HFFc6 (cell line): ENCODE data around the gene NUTM1. TPM values are rescaled to one million over a fixed set of nuclear protein-coding genes. Genes with fewer than 3 reads are reported as not detected.
"Not testable (repeated sequence)": the region's sequence is repeated elsewhere in the genome, so short reads cannot be mapped to it uniquely, and the experiment has no call there.

ENCODE experiments used
- DNase-seq: peaks from one replicate; pipeline ENCODE4 v3.0.0-alpha.2; 2018
- H3K27ac Mint-ChIP-seq: 2 replicates; pipeline ENCODE4 v1.8.0; 2020; ENCODE audit warnings: mild to moderate bottlenecking, mixed read lengths
- H3K27me3 Mint-ChIP-seq: 2 replicates; pipeline ENCODE4 v1.8.0; 2021; ENCODE audit warnings: mild to moderate bottlenecking, moderate library complexity, mixed read lengths; ENCODE audit not compliant: insufficient read depth
- H3K36me3 Mint-ChIP-seq: 2 replicates; pipeline ENCODE4 v1.8.0; 2021; ENCODE audit warnings: low read depth, mixed read lengths
- H3K4me1 Mint-ChIP-seq: 2 replicates; pipeline ENCODE4 v1.8.0; 2020; ENCODE audit warnings: low read depth, mixed read lengths
- H3K4me3 Mint-ChIP-seq: 2 replicates; pipeline ENCODE4 v1.8.0; 2020; ENCODE audit warnings: mild to moderate bottlenecking, moderate library complexity, mixed read lengths
- H3K9me3 Mint-ChIP-seq: 2 replicates; pipeline ENCODE4 v1.8.0; 2020; ENCODE audit warnings: mild to moderate bottlenecking, mixed read lengths
- total RNA-seq, 6 experiments: library from RNA; stranded (reverse); fragmentation: NEBNext Ultra II Directional; extraction: Animal tissue kit (Norgen Biotek cat#: 25700); gene quantifications; 2 replicates in 1 of 6; 3 replicates in 5 of 6; pipeline ENCODE4 v1.2.3, GENCODE V29; 2021
- TF ChIP-seq, protein P1 (sequence below): fragments of 200-600 bp; sonication (generic); IDR thresholded peaks from 2 replicates; pipeline ENCODE4 v1.5.0; 2021; ENCODE audit warnings: antibody characterized with exemption, mild to moderate bottlenecking

The NUTM1 gene
- total RNA-seq, 6 experiments from 2014 or later: not detected

DNA sequence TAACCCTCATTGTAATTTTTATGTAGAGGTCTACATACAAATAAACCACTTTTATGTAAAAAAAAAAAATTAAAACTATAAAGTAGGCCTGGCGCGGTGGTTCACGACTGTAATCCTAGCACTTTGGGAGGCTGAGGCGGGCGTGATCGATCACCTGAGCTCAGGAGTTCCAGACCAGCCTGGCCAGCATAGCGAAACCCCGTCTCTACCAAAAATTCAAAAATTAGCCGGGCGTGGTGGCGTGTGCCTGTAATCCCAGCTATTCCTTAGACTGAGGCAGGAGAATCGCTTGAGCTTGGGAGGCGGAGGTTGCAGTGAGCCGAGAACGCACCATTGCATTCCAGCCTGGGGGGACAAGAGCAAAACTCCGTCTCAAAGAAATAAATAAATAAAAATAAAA lies 4.8 kb upstream of the NUTM1 start:
- peaks cover 18% of the 10 kb centered on the region for H3K36me3 Mint-ChIP-seq
- TF ChIP-seq, protein P1, sequence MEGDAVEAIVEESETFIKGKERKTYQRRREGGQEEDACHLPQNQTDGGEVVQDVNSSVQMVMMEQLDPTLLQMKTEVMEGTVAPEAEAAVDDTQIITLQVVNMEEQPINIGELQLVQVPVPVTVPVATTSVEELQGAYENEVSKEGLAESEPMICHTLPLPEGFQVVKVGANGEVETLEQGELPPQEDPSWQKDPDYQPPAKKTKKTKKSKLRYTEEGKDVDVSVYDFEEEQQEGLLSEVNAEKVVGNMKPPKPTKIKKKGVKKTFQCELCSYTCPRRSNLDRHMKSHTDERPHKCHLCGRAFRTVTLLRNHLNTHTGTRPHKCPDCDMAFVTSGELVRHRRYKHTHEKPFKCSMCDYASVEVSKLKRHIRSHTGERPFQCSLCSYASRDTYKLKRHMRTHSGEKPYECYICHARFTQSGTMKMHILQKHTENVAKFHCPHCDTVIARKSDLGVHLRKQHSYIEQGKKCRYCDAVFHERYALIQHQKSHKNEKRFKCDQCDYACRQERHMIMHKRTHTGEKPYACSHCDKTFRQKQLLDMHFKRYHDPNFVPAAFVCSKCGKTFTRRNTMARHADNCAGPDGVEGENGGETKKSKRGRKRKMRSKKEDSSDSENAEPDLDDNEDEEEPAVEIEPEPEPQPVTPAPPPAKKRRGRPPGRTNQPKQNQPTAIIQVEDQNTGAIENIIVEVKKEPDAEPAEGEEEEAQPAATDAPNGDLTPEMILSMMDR: no peak
- no peaks in the 10 kb centered on the region for H3K27me3 Mint-ChIP-seq
- peak overlapping the region; percentile 91 for H3K4me3 Mint-ChIP-seq
- DNase-seq: no peak
- peak overlapping the region; percentile 54 for H3K27ac Mint-ChIP-seq
- H3K9me3 Mint-ChIP-seq: peaks cover 4% of the 10 kb centered on the region
- peaks cover 52% of the 10 kb centered on the region for H3K4me1 Mint-ChIP-seq

DNA sequence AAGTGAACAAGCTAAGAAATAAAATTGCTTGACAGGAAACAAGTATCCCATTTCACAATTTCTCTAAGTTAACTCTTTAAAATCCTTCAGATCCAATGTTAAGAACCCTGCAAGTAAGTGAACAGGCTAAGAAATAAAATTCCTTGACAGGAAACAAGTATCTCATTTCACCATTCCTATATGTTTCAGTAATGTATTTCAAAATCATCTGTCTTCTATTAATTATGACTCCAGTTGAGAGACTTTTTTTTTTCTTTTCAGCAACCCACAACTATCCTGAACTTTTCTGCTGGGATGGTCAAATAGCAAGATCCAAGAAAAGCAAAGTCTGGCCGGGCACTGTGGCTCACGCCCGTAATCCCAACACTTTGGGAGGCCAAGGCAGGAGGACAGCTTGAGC lies 3.2 kb upstream of the NUTM1 start:
- H3K4me1 Mint-ChIP-seq: peaks cover 39% of the 10 kb centered on the region

DNA sequence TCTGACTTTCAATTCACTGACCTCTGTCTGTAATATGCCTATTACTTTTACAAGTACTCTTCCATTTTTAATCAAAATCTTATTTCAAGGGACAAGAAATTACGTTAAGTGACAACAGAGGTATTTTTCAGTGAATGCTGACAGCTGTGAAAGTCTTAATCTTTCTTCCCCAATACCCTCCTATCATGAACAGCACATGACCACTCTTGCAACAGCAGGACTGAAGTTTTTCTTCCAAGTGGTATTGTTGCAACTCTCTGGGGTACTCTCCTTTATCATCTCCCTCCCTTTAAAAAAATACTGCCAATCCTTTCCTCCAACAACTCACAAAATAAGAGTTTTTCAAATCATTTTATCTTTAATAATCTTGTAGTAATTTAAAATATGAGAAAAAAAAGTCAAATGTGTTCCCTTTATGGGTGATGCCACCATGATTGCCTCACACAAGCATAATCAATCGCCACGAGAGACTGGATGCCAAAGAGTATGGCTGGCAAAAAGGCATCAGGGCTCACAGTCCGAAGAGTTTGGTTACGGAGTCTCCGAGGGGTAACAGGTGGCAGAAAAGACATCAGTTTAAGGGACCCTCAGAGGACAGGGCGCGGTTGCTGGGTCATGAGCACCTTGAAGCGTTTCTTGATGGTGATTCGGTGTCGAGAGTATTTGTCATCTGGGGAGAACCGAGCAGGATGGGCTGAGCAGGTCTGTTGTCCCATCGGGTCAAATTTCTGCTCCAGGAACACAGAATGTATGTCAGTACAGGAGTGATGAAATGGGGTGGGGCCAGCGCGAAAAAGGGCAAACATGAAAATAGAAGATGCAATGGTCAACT lies 1.5 kb upstream of the NUTM1 start:
- H3K36me3 Mint-ChIP-seq: peaks cover 18% of the 10 kb centered on the region
- H3K9me3 Mint-ChIP-seq: peaks cover 4% of the 10 kb centered on the region
- DNase-seq: no peak
- H3K27ac Mint-ChIP-seq: peak overlapping the region; percentile 55
- peaks cover 24% of the 10 kb centered on the region for H3K4me1 Mint-ChIP-seq
- H3K27me3 Mint-ChIP-seq: peaks cover 2% of the 10 kb centered on the region; the same call in 1 of the 2 replicates
- H3K4me3 Mint-ChIP-seq: no peak overlapping the region
- TF ChIP-seq, protein P1: no peak

More for the DNA sequence above, 3.2 kb upstream of the NUTM1 start:
- Mint-ChIP-seq H3K27me3 (no peaks in the 10 kb centered on the region), H3K9me3 (peaks cover 4% of the 10 kb centered on the region), H3K4me3 (no peak overlapping the region), H3K36me3 (peaks cover 18% of the 10 kb centered on the region), H3K27ac (peak overlapping the region; percentile 16; the same call in 1 of the 2 replicates)
- DNase-seq: no peak
- TF ChIP-seq, protein P1: no peak

DNA sequence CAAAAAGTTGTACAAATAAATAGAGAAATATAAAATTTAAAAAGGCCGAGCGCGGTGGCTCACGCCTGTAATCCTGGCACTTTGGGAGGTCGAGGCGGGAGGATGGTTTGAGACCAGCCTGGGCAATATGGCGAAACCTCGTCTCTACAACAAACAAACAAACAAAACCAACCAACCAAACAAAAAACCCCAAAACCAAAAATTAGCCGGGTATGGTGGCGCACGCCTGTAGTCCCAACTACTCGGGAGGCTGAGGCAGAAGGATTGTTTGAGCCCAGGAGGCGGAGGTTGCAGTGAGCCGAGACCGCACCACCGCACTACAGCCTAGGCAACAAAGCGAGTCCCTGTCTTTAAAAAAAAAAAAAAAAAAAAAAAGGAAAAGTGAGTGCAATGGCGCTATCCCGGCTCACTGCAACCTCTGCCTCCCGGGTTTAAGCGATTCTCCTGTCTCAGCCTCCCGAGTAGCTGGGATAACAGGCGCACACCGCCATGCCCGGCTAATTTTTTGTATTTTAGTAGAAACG lies 840 bp upstream of the NUTM1 start:
- not testable (repeated sequence) for H3K27me3 Mint-ChIP-seq, DNase-seq, H3K4me3 Mint-ChIP-seq, H3K9me3 Mint-ChIP-seq
- Mint-ChIP-seq H3K27ac (peak overlapping the region; percentile 55), H3K36me3 (peaks cover 18% of the 10 kb centered on the region), H3K4me1 (peaks cover 17% of the 10 kb centered on the region)

DNA sequence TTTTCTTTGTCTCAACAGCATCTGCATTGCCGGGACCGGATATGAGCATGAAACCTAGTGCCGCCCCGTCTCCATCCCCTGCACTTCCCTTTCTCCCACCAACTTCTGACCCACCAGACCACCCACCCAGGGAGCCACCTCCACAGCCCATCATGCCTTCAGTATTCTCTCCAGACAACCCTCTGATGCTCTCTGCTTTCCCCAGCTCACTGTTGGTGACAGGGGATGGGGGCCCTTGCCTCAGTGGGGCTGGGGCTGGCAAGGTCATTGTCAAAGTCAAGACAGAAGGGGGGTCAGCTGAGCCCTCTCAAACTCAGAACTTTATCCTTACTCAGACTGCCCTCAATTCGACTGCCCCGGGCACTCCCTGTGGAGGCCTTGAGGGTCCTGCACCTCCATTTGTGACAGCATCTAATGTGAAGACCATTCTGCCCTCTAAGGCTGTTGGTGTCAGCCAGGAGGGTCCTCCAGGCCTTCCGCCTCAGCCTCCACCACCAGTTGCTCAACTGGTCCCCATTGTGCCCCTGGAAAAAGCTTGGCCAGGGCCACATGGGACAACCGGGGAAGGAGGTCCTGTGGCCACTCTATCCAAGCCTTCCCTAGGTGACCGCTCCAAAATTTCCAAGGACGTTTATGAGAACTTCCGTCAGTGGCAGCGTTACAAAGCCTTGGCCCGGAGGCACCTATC lies 5.0 kb downstream of the NUTM1 start:
- no peak overlapping the region for H3K27ac Mint-ChIP-seq
- H3K4me3 Mint-ChIP-seq: no peak overlapping the region
- no peaks in the 10 kb centered on the region for H3K9me3 Mint-ChIP-seq
- DNase-seq: no peak
- H3K27me3 Mint-ChIP-seq: peaks cover 10% of the 10 kb centered on the region
- TF ChIP-seq, protein P1: no peak
- H3K4me1 Mint-ChIP-seq: no peaks in the 10 kb centered on the region
- H3K36me3 Mint-ChIP-seq: no peaks in the 10 kb centered on the region
